Measurements from ENCODE around the gene FBN1. TPM values are rescaled to one million over a fixed set of nuclear protein-coding genes. Genes with fewer than 3 reads are reported as not detected.

Gene FBN1
- total RNA-seq, 4 donors from 2014 or later = 113 to 147 (median 120) TPM

GRCh38 chr15:48682942-48683651 is 37.6 kb upstream of the FBN1 start:
- no peak overlapping the region for H3K27ac ChIP-seq
- peak; percentile 13 to 23 for DNase-seq
- intact Hi-C loops (cut with DNase I) = no loop called here
- no peaks in the 10 kb centered on the region for H3K27me3 ChIP-seq
- TF ChIP-seq POLR2A (IDR thresholded peaks at IDR 0.05) (no peak), CTCF (IDR thresholded peaks at IDR 0.05) (no peak)
- H3K4me1 ChIP-seq = no peaks in the 10 kb centered on the region
- 94% methylated on average over 2 of the region's 2 CpGs for WGBS, 2 donors
- H3K36me3 ChIP-seq = no peaks in the 10 kb centered on the region
- H3K4me3 ChIP-seq (replicated peaks in 1 of 3) = no peak overlapping the region
- no peaks in the 10 kb centered on the region for H3K9me3 ChIP-seq

GRCh38 chr15:48681353-48681752 is 35.8 kb upstream of the FBN1 start:
- H3K4me1 ChIP-seq = no peaks in the 10 kb centered on the region
- no peak for DNase-seq

GRCh38 chr15:48680841-48681240 is 35.3 kb upstream of the FBN1 start:
- no peak overlapping the region for H3K27ac ChIP-seq
- WGBS, 2 donors = 77 to 100% methylated on average over 1 of the region's 1 CpG
- H3K4me1 ChIP-seq = no peaks in the 10 kb centered on the region
- no peak for TF ChIP-seq POLR2A (IDR thresholded peaks at IDR 0.05)
- no peak for TF ChIP-seq CTCF (IDR thresholded peaks at IDR 0.05)
- no peaks in the 10 kb centered on the region for H3K36me3 ChIP-seq
- intact Hi-C loops (cut with DNase I) = no loop called here
- H3K9me3 ChIP-seq = no peaks in the 10 kb centered on the region
- H3K4me3 ChIP-seq (replicated peaks in 1 of 3) = no peak overlapping the region
- H3K27me3 ChIP-seq = no peaks in the 10 kb centered on the region
- DNase-seq = no peak

More at GRCh38 chr15:48681353-48681752, 35.8 kb upstream of the FBN1 start:
- Histone ChIP-seq H3K27ac (no peak overlapping the region), H3K36me3 (no peaks in the 10 kb centered on the region), H3K9me3 (no peaks in the 10 kb centered on the region), H3K4me3 (replicated peaks in 1 of 3) (no peak overlapping the region), H3K27me3 (no peaks in the 10 kb centered on the region)
- TF ChIP-seq CTCF (IDR thresholded peaks at IDR 0.05) (no peak), POLR2A (IDR thresholded peaks at IDR 0.05) (no peak)
- whole genome bisulfite sequencing, 2 donors = 85 to 89% methylated on average over 3 of the region's 3 CpGs
- intact Hi-C loops (cut with DNase I) = no loop called here

GRCh38 chr15:48679952-48680351 is 34.4 kb upstream of the FBN1 start:
- no peaks in the 10 kb centered on the region for H3K4me1 ChIP-seq
- H3K9me3 ChIP-seq = no peaks in the 10 kb centered on the region
- 81 to 93% methylated on average over 2 of the region's 2 CpGs for WGBS, 2 donors
- no peak overlapping the region for H3K4me3 ChIP-seq (replicated peaks in 1 of 3)
- no peaks in the 10 kb centered on the region for H3K27me3 ChIP-seq
- no peak for DNase-seq
- no peaks in the 10 kb centered on the region for H3K36me3 ChIP-seq
- intact Hi-C loops (cut with DNase I) = no loop called here
- TF ChIP-seq POLR2A (IDR thresholded peaks at IDR 0.05) (no peak), CTCF (IDR thresholded peaks at IDR 0.05) (no peak)
- H3K27ac ChIP-seq = no peak overlapping the region

- H3K4me1 ChIP-seq = no peaks in the 10 kb centered on the region
- no peaks in the 10 kb centered on the region for H3K9me3 ChIP-seq
- TF ChIP-seq CTCF (IDR thresholded peaks at IDR 0.05) (no peak), POLR2A (IDR thresholded peaks at IDR 0.05) (no peak)
- H3K4me3 ChIP-seq (replicated peaks in 1 of 3) = no peak overlapping the region
- H3K27me3 ChIP-seq = no peaks in the 10 kb centered on the region
- intact Hi-C loops (cut with DNase I) = no loop called here
- no peak for DNase-seq
- WGBS, 2 donors = 93% methylated on average over 7 of the region's 7 CpGs
- no peaks in the 10 kb centered on the region for H3K36me3 ChIP-seq
- no peak overlapping the region for H3K27ac ChIP-seq
These were observed 33.3 kb upstream of the FBN1 start for GRCh38 chr15:48678851-48679250.

Data from thyroid gland (tissue), 4 donors.